Parathyroid adenoma (tissue), 2 donors: ENCODE results near the gene DTWD2.
"Not testable (repeated sequence)": the region's sequence is repeated elsewhere in the genome, so short reads cannot be mapped to it uniquely, and the experiment has no call there.

Experiments used
- H2AFZ ChIP-seq: fragments of 300-600 bp; sonication (generic); one replicate; pipeline ENCODE4 v1.7.0; 2017; ENCODE audit warnings: antibody characterized with exemption, mild to moderate bottlenecking
- H3K27ac ChIP-seq: fragments of 300-600 bp; sonication (generic); one replicate; pipeline ENCODE4 v1.7.0; 2017
- H3K27me3 ChIP-seq: fragments of 300-600 bp; sonication (generic); one replicate; pipeline ENCODE4 v1.7.0; 2017; ENCODE audit warnings: low read length; ENCODE audit not compliant: control insufficient read depth, insufficient read depth
- H3K36me3 ChIP-seq: fragments of 300-600 bp; sonication (generic); one replicate; pipeline ENCODE4 v1.7.0; 2017; ENCODE audit warnings: low read length; ENCODE audit not compliant: control insufficient read depth, insufficient read depth
- H3K4me1 ChIP-seq: fragments of 300-600 bp; sonication (generic); one replicate; pipeline ENCODE4 v1.7.0; 2017; ENCODE audit warnings: control low read depth
- H3K4me2 ChIP-seq: fragments of 300-600 bp; sonication (generic); one replicate; pipeline ENCODE4 v1.7.0; 2017; ENCODE audit warnings: low read length
- H3K4me3 ChIP-seq: fragments of 300-600 bp; sonication (generic); one replicate; pipeline ENCODE4 v1.7.0; 2017; ENCODE audit warnings: low read depth, low read length
- H3K79me2 ChIP-seq: fragments of 300-600 bp; sonication (generic); one replicate; pipeline ENCODE4 v1.7.0; 2017; ENCODE audit warnings: control low read depth
- H3K9ac ChIP-seq: fragments of 300-600 bp; sonication (generic); one replicate; pipeline ENCODE4 v1.7.0; 2017; ENCODE audit warnings: mild to moderate bottlenecking
- H3K9me3 ChIP-seq: fragments of 300-600 bp; sonication (generic); one replicate; pipeline ENCODE4 v1.7.0; 2017; ENCODE audit warnings: low read length; ENCODE audit not compliant: control insufficient read depth
- TF ChIP-seq, protein P1 (sequence below): fragments of 300-600 bp; sonication (generic); IDR thresholded peaks from one replicate; pipeline ENCODE4 v1.7.0; 2017; ENCODE audit warnings: antibody characterized with exemption, mild to moderate bottlenecking
- donor health status: primary hyperparathyroidism.

The DTWD2 gene

DNA sequence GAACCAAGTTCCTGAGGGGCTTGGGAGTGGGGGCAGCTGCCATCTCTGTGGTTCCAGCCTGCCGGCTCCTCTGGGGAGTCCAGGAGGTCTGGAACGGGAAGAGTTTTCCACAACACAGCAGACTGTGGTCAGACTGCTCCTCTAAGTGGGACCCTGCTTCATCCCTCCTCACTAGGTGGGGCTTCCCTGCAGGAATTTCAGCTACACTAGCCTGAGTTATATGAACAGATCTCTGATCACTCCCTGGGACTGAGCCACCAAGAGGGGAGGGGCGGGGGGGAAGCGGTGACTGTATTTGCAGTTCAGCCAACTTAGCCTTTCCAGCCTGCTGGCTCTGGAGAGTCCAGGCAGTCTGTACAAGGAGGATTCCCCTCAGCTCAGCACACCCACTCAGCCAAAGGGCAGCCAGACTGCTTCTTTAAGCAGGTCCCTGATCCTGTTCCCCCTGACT is 19.4 kb downstream of the DTWD2 start:
- no peak overlapping the region for H3K4me3 ChIP-seq
- no peaks in the 10 kb centered on the region for H3K36me3 ChIP-seq

GRCh38 chr5:118968406-118968911 is 19.9 kb downstream of the DTWD2 start:
- Histone ChIP-seq H3K79me2 (peaks cover 3% of the 10 kb centered on the region), H2AFZ (no peak overlapping the region), H3K9ac (no peak overlapping the region), H3K27me3 (no peaks in the 10 kb centered on the region), H3K4me1 (peaks cover 16% of the 10 kb centered on the region), H3K4me3 (no peak overlapping the region), H3K9me3 (no peaks in the 10 kb centered on the region), H3K27ac (no peak overlapping the region), H3K4me2 (no peak overlapping the region), H3K36me3 (no peaks in the 10 kb centered on the region)
- TF ChIP-seq, protein P1, sequence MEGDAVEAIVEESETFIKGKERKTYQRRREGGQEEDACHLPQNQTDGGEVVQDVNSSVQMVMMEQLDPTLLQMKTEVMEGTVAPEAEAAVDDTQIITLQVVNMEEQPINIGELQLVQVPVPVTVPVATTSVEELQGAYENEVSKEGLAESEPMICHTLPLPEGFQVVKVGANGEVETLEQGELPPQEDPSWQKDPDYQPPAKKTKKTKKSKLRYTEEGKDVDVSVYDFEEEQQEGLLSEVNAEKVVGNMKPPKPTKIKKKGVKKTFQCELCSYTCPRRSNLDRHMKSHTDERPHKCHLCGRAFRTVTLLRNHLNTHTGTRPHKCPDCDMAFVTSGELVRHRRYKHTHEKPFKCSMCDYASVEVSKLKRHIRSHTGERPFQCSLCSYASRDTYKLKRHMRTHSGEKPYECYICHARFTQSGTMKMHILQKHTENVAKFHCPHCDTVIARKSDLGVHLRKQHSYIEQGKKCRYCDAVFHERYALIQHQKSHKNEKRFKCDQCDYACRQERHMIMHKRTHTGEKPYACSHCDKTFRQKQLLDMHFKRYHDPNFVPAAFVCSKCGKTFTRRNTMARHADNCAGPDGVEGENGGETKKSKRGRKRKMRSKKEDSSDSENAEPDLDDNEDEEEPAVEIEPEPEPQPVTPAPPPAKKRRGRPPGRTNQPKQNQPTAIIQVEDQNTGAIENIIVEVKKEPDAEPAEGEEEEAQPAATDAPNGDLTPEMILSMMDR: no peak

More for the DNA sequence above, 19.4 kb downstream of the DTWD2 start:
- no peak overlapping the region for H3K27ac ChIP-seq
- no peak overlapping the region for H3K4me2 ChIP-seq
- no peaks in the 10 kb centered on the region for H3K27me3 ChIP-seq
- TF ChIP-seq, protein P1: no peak
- H3K9ac ChIP-seq: no peak overlapping the region
- no peaks in the 10 kb centered on the region for H3K9me3 ChIP-seq
- H3K4me1 ChIP-seq: peaks cover 16% of the 10 kb centered on the region
- peaks cover 6% of the 10 kb centered on the region for H3K79me2 ChIP-seq
- H2AFZ ChIP-seq: no peak overlapping the region

DNA sequence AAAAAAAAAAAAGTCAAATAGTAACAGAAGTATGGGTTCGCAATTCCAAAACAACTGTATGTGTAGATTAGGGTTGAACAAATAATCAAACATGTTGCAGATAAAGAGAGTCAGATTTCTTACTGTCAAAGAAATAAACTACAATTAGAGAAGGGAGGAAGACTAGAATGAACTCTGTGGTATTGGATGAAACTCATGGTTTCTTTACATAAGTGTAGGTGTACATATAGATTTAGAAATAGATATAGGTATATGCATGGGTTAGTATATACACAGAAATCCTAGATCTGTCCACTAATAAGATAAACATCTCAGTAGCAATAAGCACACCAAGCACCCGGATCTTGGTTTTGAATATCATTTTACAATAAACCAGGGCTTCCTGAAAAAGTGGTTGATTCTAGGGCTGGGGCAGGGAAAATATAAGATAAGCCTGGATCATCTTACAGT is 21.3 kb downstream of the DTWD2 start:
- H3K27ac ChIP-seq: no peak overlapping the region
- no peaks in the 10 kb centered on the region for H3K27me3 ChIP-seq
- H3K4me2 ChIP-seq: no peak overlapping the region
- no peaks in the 10 kb centered on the region for H3K9me3 ChIP-seq
- H3K79me2 ChIP-seq: no peaks in the 10 kb centered on the region
- no peak overlapping the region for H3K4me3 ChIP-seq
- H3K36me3 ChIP-seq: no peaks in the 10 kb centered on the region
- TF ChIP-seq, protein P1: no peak
- peaks cover 16% of the 10 kb centered on the region for H3K4me1 ChIP-seq
- no peak overlapping the region for H2AFZ ChIP-seq
- no peak overlapping the region for H3K9ac ChIP-seq

DNA sequence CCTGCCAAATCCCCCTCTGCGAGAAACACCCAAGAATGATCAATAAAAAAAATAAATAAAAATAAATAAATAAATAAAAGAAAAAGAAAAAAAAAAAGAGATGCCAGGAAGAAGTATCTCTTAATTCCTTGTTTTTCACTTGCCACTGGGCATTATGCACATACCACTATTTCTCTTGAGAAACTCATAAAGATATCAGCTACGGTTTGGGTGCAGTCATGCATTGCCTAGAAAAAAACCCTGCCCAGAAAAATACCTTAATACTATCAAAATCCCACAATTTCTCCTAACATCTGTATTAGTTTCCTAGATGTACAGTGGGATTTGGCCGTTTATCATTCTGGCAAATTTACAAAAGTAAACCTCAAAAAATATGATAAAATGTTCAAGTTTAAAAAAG is 22.5 kb downstream of the DTWD2 start:
- Histone ChIP-seq H3K4me2 (no peak overlapping the region), H3K4me3 (no peak overlapping the region), H3K79me2 (no peaks in the 10 kb centered on the region), H3K36me3 (no peaks in the 10 kb centered on the region), H2AFZ (no peak overlapping the region), H3K9ac (no peak overlapping the region), H3K27ac (no peak overlapping the region), H3K9me3 (no peaks in the 10 kb centered on the region), H3K27me3 (no peaks in the 10 kb centered on the region), H3K4me1 (peaks cover 16% of the 10 kb centered on the region)
- TF ChIP-seq, protein P1: no peak

- H2AFZ ChIP-seq, H3K4me2 ChIP-seq, H3K79me2 ChIP-seq, H3K9me3 ChIP-seq, H3K9ac ChIP-seq, H3K4me3 ChIP-seq, H3K27ac ChIP-seq, H3K36me3 ChIP-seq, H3K27me3 ChIP-seq: not testable (repeated sequence)
- peaks cover 16% of the 10 kb centered on the region for H3K4me1 ChIP-seq
Measured at GRCh38 chr5:118964970-118965369, 23.4 kb downstream of the DTWD2 start.

GRCh38 chr5:118964388-118964787 is 24.0 kb downstream of the DTWD2 start:
- not testable (repeated sequence) for H3K27me3 ChIP-seq, H3K79me2 ChIP-seq, H3K4me3 ChIP-seq, H3K9ac ChIP-seq, H3K9me3 ChIP-seq, H2AFZ ChIP-seq, H3K36me3 ChIP-seq, H3K4me2 ChIP-seq, H3K27ac ChIP-seq
- H3K4me1 ChIP-seq: peaks cover 11% of the 10 kb centered on the region
